Measurements from ENCODE around the gene CHRNA7. TPM values are rescaled to one million over a fixed set of nuclear protein-coding genes. Genes with fewer than 3 reads are reported as not detected.

The CHRNA7 gene
- 0.28 and 0.40 TPM in 2 replicates for polyA plus RNA-seq (2013)

- H3K27me3 ChIP-seq (ENCODE audit: insufficient read depth, low read length): peaks cover 18% of the 10 kb centered on the region
- H3K9me3 ChIP-seq (ENCODE audit: insufficient read depth, low read depth, low read length): no peaks in the 10 kb centered on the region
- peak within 1 kb of the TSS; percentile 99 for H3K4me2 ChIP-seq (ENCODE audit: low read length)
- DNase-seq: peak in 1 of 2 donors; percentile 15
- H3K27ac ChIP-seq (ENCODE audit: low read depth, low read length): no peak within 1 kb of the TSS
- H3K4me3 ChIP-seq (ENCODE audit: low read depth, low read length): peak within 1 kb of the TSS; percentile 77
- no peak within 1 kb of the TSS for H2AK5ac ChIP-seq (ENCODE audit: low read length)
- peak within 1 kb of the TSS; percentile 57 for H4K8ac ChIP-seq (ENCODE audit: low read depth, low read length)
- no peak within 1 kb of the TSS for H2BK120ac ChIP-seq (ENCODE audit: insufficient read depth, low read length, poor library complexity)
- peak within 1 kb of the TSS; percentile 83 for H2AFZ ChIP-seq (ENCODE audit: insufficient read depth, low read length, poor library complexity)
- H3K4ac ChIP-seq (ENCODE audit: low read depth, low read length): no peak within 1 kb of the TSS
- no peaks in the 10 kb centered on the region for H3K79me1 ChIP-seq (ENCODE audit: low read length)
- H3K23ac ChIP-seq (ENCODE audit: low read length): no peak within 1 kb of the TSS
- no peaks in the 10 kb centered on the region for H3K79me2 ChIP-seq (ENCODE audit: control insufficient read depth, insufficient read depth, low read length, poor library complexity)
- peak within 1 kb of the TSS; percentile 44 for H3K9ac ChIP-seq (ENCODE audit: low read length)
- WGBS (ENCODE audit: extremely low coverage, insufficient coverage, insufficient read length): no CpG with 5 or more reads among the region's 92 CpGs
- H2BK12ac ChIP-seq (ENCODE audit: low read length): no peak within 1 kb of the TSS
- no peak within 1 kb of the TSS for H3K14ac ChIP-seq (ENCODE audit: low read length)
- no peaks in the 10 kb centered on the region for H3K36me3 ChIP-seq (ENCODE audit: control insufficient read depth in 1 of 2, insufficient read depth in 2 of 2, low read length in 2 of 2)
- H2BK5ac ChIP-seq (ENCODE audit: low read depth, low read length, poor library complexity): no peak within 1 kb of the TSS
- H4K91ac ChIP-seq (ENCODE audit: low read depth, low read length): no peak within 1 kb of the TSS
- H3K18ac ChIP-seq (ENCODE audit: low read length): no peak within 1 kb of the TSS
- H3K4me1 ChIP-seq (ENCODE audit: control insufficient read depth in 1 of 2, insufficient read depth in 2 of 2, low read length in 2 of 2): peaks cover 4 to 6% of the 10 kb centered on the region in 2 experiments
- peak within 1 kb of the TSS; percentile 26 for H4K12ac ChIP-seq (ENCODE audit: low read depth, low read length)
Measured at GRCh38 chr15:32029862-32030781, at the start of gene CHRNA7. TSS of gene CHRNA7 (plus strand) at chr15:32030515. CDS start at chr15:32030595, 80 bp downstream.

GRCh38 chr15:31985607-31986006 is 44.7 kb upstream of the CHRNA7 start:
- Histone ChIP-seq H4K8ac (ENCODE audit: low read depth, low read length) (no peak overlapping the region), H3K27ac (ENCODE audit: low read depth, low read length) (no peak overlapping the region), H4K91ac (ENCODE audit: low read depth, low read length) (no peak overlapping the region), H2BK12ac (ENCODE audit: low read length) (no peak overlapping the region), H2BK5ac (ENCODE audit: low read depth, low read length, poor library complexity) (no peak overlapping the region), H3K23ac (ENCODE audit: low read length) (no peak overlapping the region), H3K79me1 (ENCODE audit: low read length) (no peaks in the 10 kb centered on the region), H2BK120ac (ENCODE audit: insufficient read depth, low read length, poor library complexity) (no peak overlapping the region), H3K14ac (ENCODE audit: low read length) (no peak overlapping the region), H3K4ac (ENCODE audit: low read depth, low read length) (no peak overlapping the region), H3K79me2 (ENCODE audit: control insufficient read depth, insufficient read depth, low read length, poor library complexity) (no peaks in the 10 kb centered on the region), H3K18ac (ENCODE audit: low read length) (no peak overlapping the region), H3K36me3 (ENCODE audit: control insufficient read depth in 1 of 2, insufficient read depth in 2 of 2, low read length in 2 of 2) (no peaks in the 10 kb centered on the region), H3K9me3 (ENCODE audit: insufficient read depth, low read depth, low read length) (no peaks in the 10 kb centered on the region), H3K4me2 (ENCODE audit: low read length) (no peak overlapping the region), H3K27me3 (ENCODE audit: insufficient read depth, low read length) (no peaks in the 10 kb centered on the region), H3K4me1 (ENCODE audit: control insufficient read depth in 1 of 2, insufficient read depth in 2 of 2, low read length in 2 of 2) (peaks cover 0 to 3% of the 10 kb centered on the region in 2 experiments), H3K9ac (ENCODE audit: low read length) (no peak overlapping the region), H3K4me3 (ENCODE audit: low read depth, low read length) (no peak overlapping the region), H2AFZ (ENCODE audit: insufficient read depth, low read length, poor library complexity) (no peak overlapping the region), H2AK5ac (ENCODE audit: low read length) (no peak overlapping the region), H4K12ac (ENCODE audit: low read depth, low read length) (no peak overlapping the region)
- DNase-seq: no peak
- no CpG with 5 or more reads among the region's 4 CpGs for WGBS (ENCODE audit: extremely low coverage, insufficient coverage, insufficient read length)

GRCh38 chr15:31993062-31993461 is 37.3 kb upstream of the CHRNA7 start:
- H3K23ac ChIP-seq (ENCODE audit: low read length): no peak overlapping the region
- H3K36me3 ChIP-seq (ENCODE audit: control insufficient read depth in 1 of 2, insufficient read depth in 2 of 2, low read length in 2 of 2): no peaks in the 10 kb centered on the region
- no peak overlapping the region for H3K4ac ChIP-seq (ENCODE audit: low read depth, low read length)
- H3K79me2 ChIP-seq (ENCODE audit: control insufficient read depth, insufficient read depth, low read length, poor library complexity): no peaks in the 10 kb centered on the region
- no peaks in the 10 kb centered on the region for H3K27me3 ChIP-seq (ENCODE audit: insufficient read depth, low read length)
- no CpG with 5 or more reads among the region's 4 CpGs for WGBS (ENCODE audit: extremely low coverage, insufficient coverage, insufficient read length)
- no peaks in the 10 kb centered on the region for H3K79me1 ChIP-seq (ENCODE audit: low read length)
- no peak overlapping the region for H3K9ac ChIP-seq (ENCODE audit: low read length)
- no peak overlapping the region for H2BK120ac ChIP-seq (ENCODE audit: insufficient read depth, low read length, poor library complexity)
- no peak overlapping the region for H2AK5ac ChIP-seq (ENCODE audit: low read length)
- H3K14ac ChIP-seq (ENCODE audit: low read length): no peak overlapping the region
- no peak overlapping the region for H4K8ac ChIP-seq (ENCODE audit: low read depth, low read length)
- H3K4me2 ChIP-seq (ENCODE audit: low read length): no peak overlapping the region
- H4K12ac ChIP-seq (ENCODE audit: low read depth, low read length): no peak overlapping the region
- DNase-seq: no peak
- no peak overlapping the region for H3K27ac ChIP-seq (ENCODE audit: low read depth, low read length)
- H2BK12ac ChIP-seq (ENCODE audit: low read length): no peak overlapping the region
- no peaks in the 10 kb centered on the region for H3K9me3 ChIP-seq (ENCODE audit: insufficient read depth, low read depth, low read length)
- no peak overlapping the region for H4K91ac ChIP-seq (ENCODE audit: low read depth, low read length)
- no peak overlapping the region for H3K18ac ChIP-seq (ENCODE audit: low read length)
- no peak overlapping the region for H3K4me3 ChIP-seq (ENCODE audit: low read depth, low read length)
- no peak overlapping the region for H2AFZ ChIP-seq (ENCODE audit: insufficient read depth, low read length, poor library complexity)
- H2BK5ac ChIP-seq (ENCODE audit: low read depth, low read length, poor library complexity): no peak overlapping the region
- H3K4me1 ChIP-seq (ENCODE audit: control insufficient read depth in 1 of 2, insufficient read depth in 2 of 2, low read length in 2 of 2): no peaks in the 10 kb centered on the region

DNA sequence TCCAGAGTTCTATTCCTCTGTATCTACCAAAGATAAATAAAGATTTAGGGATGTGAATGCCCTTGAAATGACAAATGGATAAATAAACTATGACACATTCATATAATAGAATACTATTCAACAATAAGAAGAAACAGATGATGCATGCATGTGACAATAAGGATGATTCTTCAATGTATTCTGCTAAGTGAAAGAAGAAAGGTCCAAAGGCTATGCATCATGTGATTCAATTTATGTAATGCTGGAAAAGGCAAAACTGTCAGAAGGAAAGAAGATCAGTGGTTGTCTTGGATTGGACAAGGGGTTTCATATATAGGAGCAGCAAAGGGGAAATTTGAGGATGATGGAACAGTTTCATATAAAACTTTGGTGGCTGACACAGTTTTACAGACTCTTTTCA is 32.6 kb upstream of the CHRNA7 start:
- H3K4ac ChIP-seq (ENCODE audit: low read depth, low read length): no peak overlapping the region
- H3K4me1 ChIP-seq (ENCODE audit: control insufficient read depth in 1 of 2, insufficient read depth in 2 of 2, low read length in 2 of 2): no peaks in the 10 kb centered on the region
- H2AK5ac ChIP-seq (ENCODE audit: low read length): no peak overlapping the region

More for the DNA sequence above, 32.6 kb upstream of the CHRNA7 start:
- Histone ChIP-seq H4K8ac (ENCODE audit: low read depth, low read length) (no peak overlapping the region), H2BK12ac (ENCODE audit: low read length) (no peak overlapping the region), H3K18ac (ENCODE audit: low read length) (no peak overlapping the region), H3K9me3 (ENCODE audit: insufficient read depth, low read depth, low read length) (no peaks in the 10 kb centered on the region), H2AFZ (ENCODE audit: insufficient read depth, low read length, poor library complexity) (no peak overlapping the region), H3K4me2 (ENCODE audit: low read length) (no peak overlapping the region), H3K79me1 (ENCODE audit: low read length) (no peaks in the 10 kb centered on the region), H3K27me3 (ENCODE audit: insufficient read depth, low read length) (no peaks in the 10 kb centered on the region), H4K12ac (ENCODE audit: low read depth, low read length) (no peak overlapping the region), H2BK120ac (ENCODE audit: insufficient read depth, low read length, poor library complexity) (no peak overlapping the region), H4K91ac (ENCODE audit: low read depth, low read length) (no peak overlapping the region), H3K79me2 (ENCODE audit: control insufficient read depth, insufficient read depth, low read length, poor library complexity) (no peaks in the 10 kb centered on the region), H3K23ac (ENCODE audit: low read length) (no peak overlapping the region), H3K4me3 (ENCODE audit: low read depth, low read length) (no peak overlapping the region), H2BK5ac (ENCODE audit: low read depth, low read length, poor library complexity) (no peak overlapping the region), H3K14ac (ENCODE audit: low read length) (no peak overlapping the region), H3K9ac (ENCODE audit: low read length) (no peak overlapping the region), H3K27ac (ENCODE audit: low read depth, low read length) (no peak overlapping the region), H3K36me3 (ENCODE audit: control insufficient read depth in 1 of 2, insufficient read depth in 2 of 2, low read length in 2 of 2) (no peaks in the 10 kb centered on the region)
- no peak for DNase-seq

Data from trophoblast cell (in vitro differentiated cells and primary cell).